Hematopoietic multipotent progenitor cell treated with erythropoietin and hydrocortisone succinate and interleukin-3 and kit ligand, for 17 days (in vitro differentiated cells): ENCODE data around the gene ATF7.
"Not testable (repeated sequence)": the region's sequence is repeated elsewhere in the genome, so short reads cannot be mapped to it uniquely, and the experiment has no call there.

Experiments
- DNase-seq: peaks from one replicate; pipeline ENCODE4 v3.0.0-alpha.2; 2015; ENCODE audit warnings: low spot score

ATF7 gene

DNA sequence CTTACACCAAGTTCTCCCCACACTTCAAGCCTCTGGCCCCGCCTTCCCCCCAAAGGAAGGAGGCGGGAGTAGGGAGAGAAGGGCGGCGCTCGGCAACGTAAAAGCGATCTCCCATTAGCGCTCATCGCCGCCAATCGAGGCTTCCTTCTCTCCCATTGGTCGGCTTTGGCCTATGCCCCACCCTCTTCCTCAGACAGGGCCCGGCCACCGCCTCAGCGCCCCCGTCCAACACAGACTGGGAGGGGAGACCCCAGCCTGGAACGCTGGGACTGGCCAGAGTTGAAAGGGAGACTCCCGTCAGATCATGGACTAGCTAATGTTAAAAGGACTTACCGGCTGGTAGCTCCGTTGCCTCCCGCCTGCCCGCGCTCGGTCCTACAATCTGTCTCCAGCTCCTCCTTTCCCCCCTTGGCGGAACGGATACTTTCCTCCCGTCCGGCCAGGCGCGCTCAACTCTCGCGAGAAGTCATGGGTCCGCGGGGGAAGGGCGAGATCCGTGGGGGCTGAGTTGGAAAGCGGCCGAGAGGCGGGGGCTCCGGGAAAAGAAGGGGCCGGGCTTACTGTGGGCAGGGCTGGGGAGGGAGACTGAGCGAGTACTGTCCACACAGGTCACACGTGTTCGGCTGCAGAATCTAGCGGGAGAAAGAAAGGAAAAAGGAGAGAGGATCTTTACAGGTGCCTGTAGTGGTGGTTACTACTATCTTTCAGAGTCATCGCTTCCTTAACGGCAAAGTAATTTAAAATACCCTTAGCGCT lies at the start of gene ATF7:
Gene ATF7, minus strand, starts transcription at position 437 of the 756 bp plus-strand sequence. CDS start 25,382 bp downstream, outside the sequence.
- DNase-seq: peak; percentile 98

DNA sequence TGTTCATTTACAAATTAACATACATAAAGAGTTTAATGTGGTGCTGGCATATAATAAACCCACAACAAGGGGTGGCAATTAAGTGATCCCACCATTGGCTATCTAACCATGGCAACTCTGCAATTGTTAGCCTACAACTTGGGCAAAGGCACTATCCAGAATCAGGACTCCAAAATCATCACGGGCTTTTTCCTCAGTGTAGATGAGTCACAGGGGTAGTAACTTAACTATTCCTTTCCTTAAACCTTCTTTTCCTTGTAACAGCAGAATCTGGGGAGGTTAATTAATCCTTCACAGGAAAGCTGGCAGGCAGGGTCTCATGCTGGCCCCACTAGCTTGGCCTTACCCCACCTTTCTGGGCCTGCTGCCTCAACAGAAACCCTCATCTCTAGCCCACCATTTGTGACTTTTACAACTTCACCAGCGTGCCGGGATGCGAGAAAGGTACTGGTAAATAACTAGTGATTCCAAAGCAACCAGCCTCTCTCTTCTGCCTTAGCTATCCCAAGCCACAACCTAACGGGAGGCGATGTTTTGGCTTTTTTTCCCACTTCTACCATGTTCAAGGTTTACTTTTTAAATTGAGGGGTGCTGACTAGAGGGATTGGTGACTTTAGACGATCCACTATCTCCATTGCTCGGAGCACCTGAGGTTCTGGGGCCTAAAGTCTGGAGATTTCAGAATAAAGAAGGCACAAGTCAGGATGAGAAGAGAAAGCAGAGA lies 49.0 kb upstream of the ATF7 start:
- no peak for DNase-seq

DNA sequence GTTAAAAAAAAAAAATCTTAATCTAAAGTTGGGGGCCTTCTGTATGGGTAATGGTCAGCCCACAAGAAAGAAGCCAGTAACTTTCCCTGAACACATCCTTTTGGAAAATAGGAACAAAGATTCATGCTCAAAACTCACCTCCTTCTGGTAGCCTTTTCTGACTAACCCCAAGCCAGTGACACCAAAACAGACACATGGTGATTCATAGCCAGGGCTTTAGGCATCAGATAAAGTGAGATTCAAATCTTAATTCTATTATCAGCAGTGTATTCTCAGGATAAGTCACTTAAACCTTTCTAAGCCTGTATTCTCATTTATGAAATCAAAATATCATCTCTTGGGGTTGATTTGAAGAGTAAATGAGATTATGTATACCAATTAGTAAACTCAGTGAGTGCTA lies 44.8 kb upstream of the ATF7 start:
- no peak for DNase-seq

GRCh38 chr12:53670308-53670707 lies 44.1 kb upstream of the ATF7 start:
- DNase-seq: no peak

- no peak for DNase-seq
These were observed 40.9 kb upstream of the ATF7 start for GRCh38 chr12:53667080-53667479.

DNA sequence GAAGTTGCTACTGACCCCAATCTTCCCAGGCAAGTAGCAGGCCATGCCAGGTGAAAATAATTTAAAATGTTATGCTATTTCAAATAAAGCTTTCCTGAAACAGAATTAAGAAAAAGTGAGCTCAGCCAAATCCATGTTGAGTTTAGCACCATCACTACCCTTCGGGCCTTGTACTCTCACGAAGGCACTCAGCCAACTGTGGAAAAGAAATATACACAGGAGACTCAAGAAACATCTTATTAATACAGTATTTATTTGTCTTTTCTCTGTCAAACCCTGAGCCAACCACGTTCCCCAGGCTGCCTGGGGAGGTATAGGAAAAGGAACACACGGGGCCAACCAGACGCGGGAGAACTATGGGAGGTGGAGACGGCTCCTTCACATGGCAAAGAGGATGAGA lies 38.8 kb upstream of the ATF7 start:
- DNase-seq: no peak

- DNase-seq: no peak
These were observed 38.0 kb upstream of the ATF7 start for GRCh38 chr12:53664191-53664590.

- DNase-seq: no peak
These were observed 33.9 kb upstream of the ATF7 start for GRCh38 chr12:53660041-53660440.

- no peak for DNase-seq
These were observed 33.4 kb upstream of the ATF7 start for GRCh38 chr12:53659571-53659981.

GRCh38 chr12:53659011-53659551 lies 32.9 kb upstream of the ATF7 start:
- DNase-seq: no peak

- DNase-seq: no peak
These were observed 30.9 kb upstream of the ATF7 start for GRCh38 chr12:53657041-53657440.

DNA sequence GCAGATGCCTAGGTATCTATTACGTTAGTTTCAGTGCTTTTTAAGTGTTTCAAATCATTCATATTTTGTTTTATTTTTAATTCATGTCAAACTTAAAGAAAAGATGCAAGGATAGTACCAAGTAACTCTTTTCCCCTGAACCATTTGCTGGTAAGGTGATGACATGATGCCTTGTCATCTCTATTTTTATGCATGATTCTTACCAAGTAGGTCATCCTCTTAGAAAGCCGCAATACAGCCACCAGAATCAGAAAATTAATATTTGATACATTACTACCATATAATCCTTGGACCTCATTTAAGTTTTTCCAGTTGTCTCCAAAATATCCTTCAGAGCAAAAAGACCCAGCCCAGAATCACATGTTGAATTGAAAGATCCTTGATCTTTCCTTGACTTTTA lies 27.4 kb upstream of the ATF7 start:
- no peak for DNase-seq

GRCh38 chr12:53652366-53652765 lies 26.2 kb upstream of the ATF7 start:
- DNase-seq: no peak

GRCh38 chr12:53651737-53652136 lies 25.6 kb upstream of the ATF7 start:
- DNase-seq: no peak

- DNase-seq: not testable (repeated sequence)
These were observed 20.1 kb upstream of the ATF7 start for GRCh38 chr12:53646300-53646699.

DNA sequence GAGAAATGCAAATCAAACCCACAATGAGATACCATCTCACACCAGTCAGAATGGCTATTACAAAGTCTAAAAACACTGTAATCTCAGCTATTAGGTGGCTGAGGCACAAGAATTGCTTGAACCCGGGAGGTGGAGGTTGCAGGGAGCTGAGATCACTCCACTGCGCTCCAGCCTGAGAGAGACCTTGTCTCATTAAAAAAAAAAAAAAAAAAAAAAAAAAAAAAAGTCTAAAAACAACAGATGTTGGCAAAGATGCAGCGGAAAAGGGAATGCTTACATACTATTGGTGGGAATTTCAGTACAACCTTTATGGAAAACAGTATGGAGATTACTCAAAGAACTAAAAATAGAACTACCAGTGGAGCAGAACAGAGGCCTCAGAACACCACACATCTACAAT lies 19.0 kb upstream of the ATF7 start:
- no peak for DNase-seq

- no peak for DNase-seq
These were observed 18.0 kb upstream of the ATF7 start for GRCh38 chr12:53644133-53644532.

DNA sequence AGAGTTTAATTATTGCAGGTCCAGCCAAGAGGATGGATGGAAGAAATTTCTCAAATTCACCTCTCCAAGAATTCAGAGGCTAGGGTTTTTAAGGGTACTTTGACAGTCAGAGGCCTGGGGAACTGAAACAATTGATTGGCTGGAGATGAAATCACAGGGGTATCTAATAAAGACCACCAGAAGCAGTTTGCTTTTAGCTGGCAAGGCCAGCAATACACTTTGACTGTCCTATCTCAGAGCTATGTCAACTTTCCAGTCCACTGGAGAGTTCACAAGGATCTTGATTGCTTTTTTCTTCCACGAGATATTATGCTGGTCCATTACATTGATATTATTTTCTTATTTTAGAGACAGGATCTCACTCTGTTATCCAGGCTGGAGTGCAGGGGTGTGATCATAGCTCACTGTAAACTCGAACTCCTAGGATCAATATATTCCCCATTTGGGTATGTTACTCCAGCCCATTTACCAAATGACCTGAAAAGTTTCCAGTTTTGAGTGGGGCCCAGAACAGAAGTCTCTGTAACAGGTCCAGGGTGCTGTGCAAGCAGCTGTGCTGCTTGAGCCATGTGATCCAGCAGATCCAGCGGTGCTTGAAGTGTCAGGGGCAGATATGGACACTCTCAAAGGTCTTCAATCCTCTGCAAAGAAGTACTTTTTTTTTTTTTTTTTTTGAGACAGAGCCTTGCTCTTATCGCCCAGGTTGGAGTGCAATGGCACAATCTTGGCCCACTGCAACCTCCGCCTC lies 17.2 kb upstream of the ATF7 start:
- no peak for DNase-seq

- no peak for DNase-seq
These were observed 11.9 kb upstream of the ATF7 start for GRCh38 chr12:53638057-53638456.

- no peak for DNase-seq
These were observed 10.5 kb upstream of the ATF7 start for GRCh38 chr12:53636641-53637040.

DNA sequence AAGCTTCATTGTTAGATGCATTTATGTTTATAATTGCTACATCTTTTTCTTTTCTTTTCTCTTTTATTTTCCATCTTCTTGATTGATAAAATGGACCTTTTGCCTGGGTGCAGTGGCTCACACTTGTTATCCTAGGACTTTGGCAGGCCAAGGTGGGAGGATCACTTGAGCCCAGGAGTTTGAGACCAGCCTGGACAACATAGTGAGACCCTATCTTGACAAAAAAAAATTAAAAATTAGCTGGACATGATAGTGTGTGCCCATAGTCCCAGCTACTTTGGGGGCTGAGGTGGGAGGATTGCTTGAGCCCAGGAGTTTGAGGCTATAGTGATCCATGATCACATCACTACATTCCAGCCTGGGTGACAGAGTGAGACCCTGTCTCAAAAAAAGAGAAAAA lies 9.5 kb upstream of the ATF7 start:
- not testable (repeated sequence) for DNase-seq

GRCh38 chr12:53631721-53632120 lies 5.5 kb upstream of the ATF7 start:
- DNase-seq: no peak

DNA sequence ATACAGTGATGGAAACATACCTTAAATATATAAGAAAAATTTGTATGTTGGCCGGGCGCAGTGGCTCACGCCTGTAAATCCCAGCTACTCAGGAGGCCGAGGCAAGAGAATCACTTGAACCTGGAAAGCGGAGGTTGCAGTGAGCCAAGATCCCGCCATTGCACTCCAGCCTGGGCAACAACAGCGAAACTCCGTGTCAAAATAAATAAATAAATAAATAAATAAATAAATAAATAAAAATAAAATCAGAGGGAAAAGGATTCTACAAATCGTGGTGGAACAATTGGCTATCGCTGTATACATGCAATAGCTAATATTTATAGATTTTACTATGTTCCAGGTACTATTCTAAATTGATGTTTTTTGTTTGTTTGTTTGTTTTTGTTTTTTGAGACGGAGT lies 1.7 kb upstream of the ATF7 start:
- DNase-seq: no peak
